GM12878 (cell line): ENCODE data around the gene HMGCLL1. TPM values are rescaled to one million over a fixed set of nuclear protein-coding genes. Genes with fewer than 3 reads are reported as not detected.

Source experiments
- ATAC-seq: fragments of 200-7000 bp; cut with Tn5 transposase; 3 replicates; pipeline ENCODE4 v1.9.1; 2020; ENCODE audit warnings: mild to moderate bottlenecking, moderate library complexity
- BruUV-seq: library from RNA; stranded (reverse); fragments of 400-500 nt; replicated peaks from 2 replicates; lab custom pipeline; 2021; lab: Mats Ljungman, UMichigan
- CTCF ChIA-PET: fragments of 300-600 bp; sonication (Branson Sonifier 250); formaldehyde crosslinking; extraction: SDS; loops from one replicate; lab custom pipeline; 2021; ENCODE audit warnings: inconsistent platforms; lab: Yijun Ruan, JAX
- POLR2A ChIA-PET: fragments of 350-600 bp; formaldehyde crosslinking; extraction: SDS; loops from one replicate; lab custom pipeline; 2021; ENCODE audit warnings: inconsistent platforms; lab: Charles Lee
- RAD21 ChIA-PET: fragments of 300-600 bp; sonication (Branson Sonifier 250); formaldehyde crosslinking; loops from one replicate; lab custom pipeline; 2023; ENCODE audit warnings: antibody characterized with exemption; ENCODE audit not compliant: unreplicated experiment; lab: Charles Lee
- SMC1A ChIA-PET: fragments of 300-600 bp; sonication (Branson Sonifier 250); formaldehyde crosslinking; loops from one replicate; lab custom pipeline; 2023; ENCODE audit not compliant: unreplicated experiment, uncharacterized antibody; lab: Charles Lee
- DNase-seq: peaks from one replicate; pipeline ENCODE4 v3.0.0-alpha.2; 2011; ENCODE audit warnings: low read depth, low spot score
- FAIRE-seq: peaks from 3 replicates; lab custom pipeline; 2011; peaks lifted over from hg19 to GRCh38; lab: Jason Lieb, UNC
- H2AFZ ChIP-seq: 2 replicates; pipeline ENCODE4 v1.6.0; 2011; ENCODE audit warnings: low read depth, low read length, control low read depth; ENCODE audit not compliant: control insufficient read depth
- H3K27ac ChIP-seq: 2 replicates; pipeline ENCODE4 v1.5.1; 2011; ENCODE audit warnings: control low read depth; ENCODE audit not compliant: control insufficient read depth, insufficient read depth
- H3K27me3 ChIP-seq, 2 experiments: replicated peaks in 1 of 2; 2 replicates each; pipeline versions ENCODE4 v1.6.0 to v1.6.1; 2011; ENCODE audit warnings: low read length in 1 of 2; ENCODE audit not compliant: control insufficient read depth in 2 of 2, insufficient read depth in 2 of 2
- H3K36me3 ChIP-seq, 2 experiments: 2 replicates each; pipeline ENCODE4 v1.5.1; 2011; ENCODE audit warnings: low read length in 1 of 2; ENCODE audit not compliant: control insufficient read depth in 2 of 2, insufficient read depth in 2 of 2
- H3K4me1 ChIP-seq: 2 replicates; pipeline ENCODE4 v1.6.1; 2011; ENCODE audit warnings: mild to moderate bottlenecking, low read length, moderate library complexity, mixed read lengths; ENCODE audit not compliant: control insufficient read depth, insufficient read depth
- H3K4me2 ChIP-seq: 2 replicates; pipeline ENCODE4 v1.6.0; 2011; ENCODE audit warnings: control low read depth; ENCODE audit not compliant: control insufficient read depth, insufficient read depth
- H3K4me3 ChIP-seq: fragments of 200-600 bp; sonication (generic); 2 replicates; pipeline ENCODE4 v1.5.1; 2016
- H3K79me2 ChIP-seq: 2 replicates; pipeline ENCODE4 v1.6.0; 2011; ENCODE audit warnings: low read length; ENCODE audit not compliant: control insufficient read depth, insufficient read depth
- H3K9ac ChIP-seq: 2 replicates; pipeline ENCODE4 v1.8.0; 2011; ENCODE audit warnings: low read length, control low read depth, mixed read lengths; ENCODE audit not compliant: control insufficient read depth, insufficient read depth
- H3K9me3 ChIP-seq: replicated peaks from 3 replicates; pipeline ENCODE4 v1.5.1; 2011; ENCODE audit warnings: mild to moderate bottlenecking, low read length; ENCODE audit not compliant: control insufficient read depth, insufficient read depth
- H4K20me1 ChIP-seq: 2 replicates; pipeline ENCODE4 v1.6.0; 2011; ENCODE audit not compliant: control insufficient read depth, insufficient read depth
- BCL11A ChIP-seq: IDR thresholded peaks from 2 replicates; pipeline ENCODE4 v1.6.1; 2011; ENCODE audit warnings: low read depth, low read length
- CREB1 ChIP-seq: IDR thresholded peaks from 2 replicates; pipeline ENCODE4 v1.6.1; 2012; ENCODE audit warnings: low read depth, mild to moderate bottlenecking, inconsistent platforms
- ETV6 ChIP-seq, 2 experiments: fragments of 450-650 bp in 1 of 2; IDR thresholded peaks in 1 of 2; conservative IDR thresholded peaks in 1 of 2; 2 replicates each; pipeline ENCODE4 v1.6.1; 2014; ENCODE audit warnings: antibody characterized with exemption in 1 of 2, borderline replicate concordance in 1 of 2, low read depth in 1 of 2, mild to moderate bottlenecking in 1 of 2, moderate library complexity in 1 of 2
- IKZF2 ChIP-seq, 2 experiments: fragments of 450-650 bp; IDR thresholded peaks; 2 replicates each; pipeline ENCODE4 v1.6.1; 2017; ENCODE audit warnings: mild to moderate bottlenecking in 2 of 2, moderate library complexity in 2 of 2
- KDM1A ChIP-seq: fragments of 200-600 bp; sonication (generic); IDR thresholded peaks from 2 replicates; pipeline ENCODE4 v1.6.1; 2016; ENCODE audit warnings: borderline replicate concordance
- LARP7 ChIP-seq: fragments of 450-650 bp; IDR thresholded peaks from 2 replicates; pipeline ENCODE4 v1.6.1; 2017; ENCODE audit warnings: mild to moderate bottlenecking
- NR2C1 ChIP-seq: fragments of 450-650 bp; IDR thresholded peaks from 2 replicates; pipeline ENCODE4 v1.6.1; 2017; ENCODE audit warnings: antibody characterized with exemption, mild to moderate bottlenecking, moderate library complexity
- NR2C2 ChIP-seq: IDR thresholded peaks from 2 replicates; pipeline ENCODE4 v1.6.1; 2011; ENCODE audit warnings: borderline replicate concordance, low read depth; ENCODE audit not compliant: control insufficient read depth, insufficient read length
- NRF1 ChIP-seq: conservative IDR thresholded peaks from 2 replicates; pipeline ENCODE4 v1.6.1; 2011; ENCODE audit warnings: mild to moderate bottlenecking, low read depth, low read length, improper control_type of control experiment
- PAX5 ChIP-seq: IDR thresholded peaks from 2 replicates; pipeline ENCODE4 v1.6.1; 2011; ENCODE audit warnings: low read depth, low read length, borderline replicate concordance
- POLR2A ChIP-seq: IDR thresholded peaks from 2 replicates; pipeline ENCODE4 v1.6.1; 2011; ENCODE audit warnings: low read depth, mild to moderate bottlenecking, low read length
- SMAD1 ChIP-seq: fragments of 450-650 bp; IDR thresholded peaks from 2 replicates; pipeline ENCODE4 v1.6.1; 2018; ENCODE audit warnings: mild to moderate bottlenecking, low read depth; ENCODE audit not compliant: partially characterized antibody
- SUZ12 ChIP-seq: fragments of 200-600 bp; sonication (generic); IDR thresholded peaks from one replicate; pipeline ENCODE4 v1.6.1; 2018; ENCODE audit warnings: antibody characterized with exemption, mild to moderate bottlenecking; ENCODE audit not compliant: unreplicated experiment
- USF2 ChIP-seq: IDR thresholded peaks from 2 replicates; pipeline ENCODE4 v1.6.1; 2011; ENCODE audit warnings: low read depth, low read length, improper control_type of control experiment, borderline replicate concordance
- YY1 ChIP-seq: IDR thresholded peaks from 2 replicates; pipeline ENCODE4 v1.6.1; 2011; ENCODE audit warnings: low read depth, mild to moderate bottlenecking, low read length
- WGBS: methylation state at CpG from one replicate; pipeline ENCODE4 v1.1.6; 2016; ENCODE audit warnings: low lambda C conversion rate; ENCODE audit not compliant: insufficient replicate concordance, insufficient coverage; ENCODE audit errors: missing lambda C conversion rate; 5-methylcytosine and 5-hydroxymethylcytosine counted together
- in situ Hi-C: fragments of 300-500 bp; cut with MboI; formaldehyde crosslinking; loops from 9 replicates; pipeline ENCODE4 v1.14.3; 2018; ENCODE audit warnings: mixed read lengths
- intact Hi-C: fragments of 100-400 bp; cut with micrococcal nuclease; formaldehyde crosslinking; loops from one replicate; pipeline ENCODE4 v1.14.2; 2022; ENCODE audit not compliant: unreplicated experiment
- polyA plus RNA-seq, 11 experiments: library from polyadenylated mRNA; depleted of rRNA in 4 of 11; unstranded in 6 of 11; stranded (reverse) in 5 of 11; fragments of >200 nt; fragmentation: Nextera tagmentation in 4 of 11; fragmentation: Illumina TruSeq in 1 of 11; extraction: Ambion mirVana in 4 of 11; extraction: Trizol in 1 of 11; gene quantifications; 1 replicate in 1 of 11; 2 replicates in 10 of 11; pipeline versions ENCODE4 v1.2.1 to v1.2.3, GENCODE V29; 2011 to 2016; ENCODE audit warnings: inconsistent platforms in 2 of 11, missing spikeins in 2 of 11, low read depth in 1 of 11
- total RNA-seq, 4 experiments: library from RNA; depleted of rRNA in 3 of 4; stranded (reverse); fragments of >200 nt in 3 of 4; fragmentation: Illumina TruSeq in 1 of 4; extraction: Trizol in 1 of 4; gene quantifications; 2 replicates each; pipeline versions ENCODE4 v1.2.1 to v1.2.3, GENCODE V29; 2013 to 2021

HMGCLL1 gene
- total and polyA plus RNA-seq, 10 of the 15 experiments (the other 5 are each of a cell fraction or from before 2014, with no cell fraction given) = not detected

GRCh38 chr6:55621993-55622392 lies 43.0 kb upstream of the HMGCLL1 start:
- Histone ChIP-seq H3K27me3 (no peaks in the 10 kb centered on the region), H3K36me3 (no peaks in the 10 kb centered on the region), H3K4me3 (no peak overlapping the region), H3K9me3 (no peaks in the 10 kb centered on the region), H3K4me1 (no peaks in the 10 kb centered on the region), H4K20me1 (no peaks in the 10 kb centered on the region), H3K9ac (no peak overlapping the region), H3K79me2 (no peaks in the 10 kb centered on the region), H2AFZ (no peak overlapping the region), H3K4me2 (no peak overlapping the region), H3K27ac (no peak overlapping the region)
- in situ Hi-C loops = loop anchor here (10.0 kb wide), 1 partner anchor 263 kb away; no protein-coding TSS in a partner anchor
- ChIA-PET RAD21 (no interaction called here), CTCF (no interaction called here), SMC1A (no interaction called here), POLR2A (no interaction called here)
- intact Hi-C loops = no loop called here
- TF ChIP-seq SMAD1 (no peak), BCL11A (no peak), LARP7 (no peak), NRF1 (no peak), ETV6 (conservative IDR thresholded peaks at IDR 0.05 in 1 of 2, IDR thresholded peaks at IDR 0.05 in 1 of 2; ENCODE audit: borderline replicate concordance in 1 of 2, low read depth in 1 of 2) (no peak), IKZF2 (IDR thresholded peaks at IDR 0.05) (no peak), CREB1 (no peak), NR2C1 (no peak), NR2C2 (no peak), KDM1A (no peak), USF2 (no peak), SUZ12 (no peak), POLR2A (no peak), YY1 (no peak), PAX5 (no peak)
- 35% methylated on average over 1 of the region's 1 CpG for WGBS
- FAIRE-seq = no peak
- no TSS peak for BruUV-seq
- no peak for DNase-seq
- no peak for ATAC-seq
